ENCODE measurements around the gene PLCB4. TPM values are rescaled to one million over a fixed set of nuclear protein-coding genes. Genes with fewer than 3 reads are reported as not detected.

PLCB4 gene
- polyA plus RNA-seq, 1 of the 3 experiments (the other 2 are of a cell fraction): 5.5 TPM

GRCh38 chr20:9169409-9169808, 100.5 kb downstream of the PLCB4 start:
- Histone ChIP-seq H3K9me3 (no peaks in the 10 kb centered on the region), H3K4me2 (no peak overlapping the region), H3K79me2 (ENCODE audit: insufficient read depth) (no peaks in the 10 kb centered on the region), H3K4me3 (ENCODE audit: low read depth in 2 of 2, low read length in 1 of 2) (no peak overlapping the region), H3K9me2 (no peaks in the 10 kb centered on the region), H3F3A (replicated peaks; ENCODE audit: insufficient read depth) (no peaks in the 10 kb centered on the region), H3K27ac (ENCODE audit: low read depth in 2 of 2, low read length in 1 of 2) (no peak overlapping the region), H3K9ac (no peak overlapping the region), H3K36me3 (replicated peaks in 1 of 2; ENCODE audit: control insufficient read depth in 1 of 2, insufficient read depth in 2 of 2, low read length in 1 of 2) (no peaks in the 10 kb centered on the region), H4K20me1 (ENCODE audit: insufficient read depth) (no peaks in the 10 kb centered on the region), H3K4me1 (ENCODE audit: control insufficient read depth in 1 of 2, insufficient read depth in 2 of 2, low read depth in 1 of 2, low read length in 1 of 2) (peaks cover 0 to 7% of the 10 kb centered on the region in 2 experiments; a peak in 2 of 4 replicates), H2AFZ (ENCODE audit: low read depth) (no peak overlapping the region), H3K27me3 (ENCODE audit: insufficient read depth) (no peaks in the 10 kb centered on the region)
- TF ChIP-seq USF2 (IDR thresholded peaks at IDR 0.05; ENCODE audit: borderline replicate concordance, low read depth, low read length): no peak
- no peak for TF ChIP-seq RCOR1 (IDR thresholded peaks at IDR 0.05; ENCODE audit: low read length)
- TF ChIP-seq POLR2AphosphoS5 (IDR thresholded peaks at IDR 0.05; ENCODE audit: low read depth, low read length): no peak
- TF ChIP-seq IRF3 (IDR thresholded peaks at IDR 0.05; ENCODE audit: low read depth, low read length): no peak
- TF ChIP-seq CHD2 (IDR thresholded peaks at IDR 0.05; ENCODE audit: low read length, partially characterized antibody): no peak
- no peak for TF ChIP-seq GATA2 (CRISPR knock-in tag; IDR thresholded peaks at IDR 0.05)
- no peak for TF ChIP-seq MEF2A (IDR thresholded peaks at IDR 0.05; ENCODE audit: borderline replicate concordance, low read depth)
- no peak for TF ChIP-seq SIN3A (IDR thresholded peaks at IDR 0.05; ENCODE audit: borderline replicate concordance, low read depth, low read length)
- TF ChIP-seq ZBTB33 (IDR thresholded peaks at IDR 0.05; ENCODE audit: borderline replicate concordance, low read depth): no peak
- no peak for TF ChIP-seq GABPA (IDR thresholded peaks at IDR 0.05; ENCODE audit: low read depth)
- no peak for TF ChIP-seq YY1 (IDR thresholded peaks at IDR 0.05; ENCODE audit: low read depth)
- no peak for TF ChIP-seq EZH2phosphoT487 (IDR thresholded peaks at IDR 0.05; ENCODE audit: borderline replicate concordance, low read depth)
- no peak for DNase-seq
- ChIA-PET CTCF (no interaction called here), POLR2A (no interaction called here)
- 97% methylated on average over 7 of the region's 7 CpGs for WGBS (ENCODE audit: low lambda C conversion rate)

- Histone ChIP-seq H3K27me3 (ENCODE audit: insufficient read depth) (no peaks in the 10 kb centered on the region), H3K4me2 (no peak overlapping the region), H3K9me3 (no peaks in the 10 kb centered on the region), H3K9me2 (no peaks in the 10 kb centered on the region), H3K36me3 (replicated peaks in 1 of 2; ENCODE audit: control insufficient read depth in 1 of 2, insufficient read depth in 2 of 2, low read length in 1 of 2) (no peaks in the 10 kb centered on the region), H3F3A (replicated peaks; ENCODE audit: insufficient read depth) (no peaks in the 10 kb centered on the region), H4K20me1 (ENCODE audit: insufficient read depth) (no peaks in the 10 kb centered on the region), H3K27ac (ENCODE audit: low read depth in 2 of 2, low read length in 1 of 2) (no peak overlapping the region), H3K9ac (no peak overlapping the region), H3K4me3 (ENCODE audit: low read depth in 2 of 2, low read length in 1 of 2) (no peak overlapping the region), H2AFZ (ENCODE audit: low read depth) (no peak overlapping the region), H3K4me1 (ENCODE audit: control insufficient read depth in 1 of 2, insufficient read depth in 2 of 2, low read depth in 1 of 2, low read length in 1 of 2) (peaks cover 0 to 2% of the 10 kb centered on the region in 2 experiments; a peak in 2 of 4 replicates), H3K79me2 (ENCODE audit: insufficient read depth) (no peaks in the 10 kb centered on the region)
- ChIA-PET CTCF (interaction anchor here (0.9 to 1.1 kb wide), 2 partner anchors 38 to 319 kb away, joined by 3 read pairs; no protein-coding TSS in a partner anchor), POLR2A (no interaction called here)
- DNase-seq: no peak
- 95% methylated on average over 2 of the region's 2 CpGs for WGBS (ENCODE audit: low lambda C conversion rate)
- TF ChIP-seq CHD2 (IDR thresholded peaks at IDR 0.05; ENCODE audit: low read length, partially characterized antibody): no peak
- TF ChIP-seq MAX (IDR thresholded peaks at IDR 0.05; ENCODE audit: low read depth): no peak
- TF ChIP-seq NFIC (IDR thresholded peaks at IDR 0.05; ENCODE audit: borderline replicate concordance): no peak
- TF ChIP-seq PBX3 (IDR thresholded peaks at IDR 0.05): no peak
- peak; percentile 35; the same call in 1 of the 2 replicates for TF ChIP-seq SMC3 (IDR thresholded peaks at IDR 0.05; ENCODE audit: low read depth, low read length)
- no peak for TF ChIP-seq TEAD4 (IDR thresholded peaks at IDR 0.05; ENCODE audit: borderline replicate concordance, insufficient read depth)
- no peak for TF ChIP-seq POLR2AphosphoS5 (IDR thresholded peaks at IDR 0.05; ENCODE audit: low read depth, low read length)
- TF ChIP-seq RAD21 (IDR thresholded peaks at IDR 0.05; ENCODE audit: low read length): peak; percentile 58
- no peak for TF ChIP-seq RCOR1 (IDR thresholded peaks at IDR 0.05; ENCODE audit: low read length)
- TF ChIP-seq FOXM1 (IDR thresholded peaks at IDR 0.05; ENCODE audit: low read depth): no peak
- TF ChIP-seq NRF1 (IDR thresholded peaks at IDR 0.05; ENCODE audit: low read depth, low read length): no peak
- no peak for TF ChIP-seq MXI1 (IDR thresholded peaks at IDR 0.05; ENCODE audit: low read depth, low read length)
- no peak for TF ChIP-seq EZH2phosphoT487 (IDR thresholded peaks at IDR 0.05; ENCODE audit: borderline replicate concordance, low read depth)
- TF ChIP-seq ZBTB33 (IDR thresholded peaks at IDR 0.05; ENCODE audit: borderline replicate concordance, low read depth): no peak
Observed at GRCh38 chr20:9172851-9173250, 104.0 kb downstream of the PLCB4 start.

All from SK-N-SH (cell line).